Prostate gland (tissue), 2 donors: ENCODE results near the gene ABCC3. TPM values are rescaled to one million over a fixed set of nuclear protein-coding genes. Genes with fewer than 3 reads are reported as not detected.

Source experiments
- DNase-seq: peaks from one replicate; pipeline ENCODE4 v3.0.0-alpha.2; 2019; ENCODE audit warnings: low spot score
- H3K27ac ChIP-seq, 2 donors: fragments of 200-600 bp; sonication (generic); 2 replicates each; pipeline ENCODE4 v1.5.1; 2017 to 2019
- H3K27me3 ChIP-seq: fragments of 200-600 bp; sonication (generic); replicated peaks from 2 replicates; pipeline ENCODE4 v1.5.1; 2019; ENCODE audit not compliant: insufficient read depth
- H3K36me3 ChIP-seq, 2 donors: fragments of 200-600 bp; sonication (generic); 1 replicate in 1 of 2; 2 replicates in 1 of 2; pipeline versions ENCODE4 v1.5.1 to v1.8.1; 2017 to 2019
- H3K4me1 ChIP-seq: fragments of 200-600 bp; sonication (generic); replicated peaks from 2 replicates; pipeline ENCODE4 v1.5.1; 2019
- H3K4me3 ChIP-seq, 2 donors: fragments of 200-600 bp; sonication (generic); 2 replicates each; pipeline ENCODE4 v1.5.1; 2017 to 2019
- H3K9me3 ChIP-seq: fragments of 200-600 bp; sonication (generic); 2 replicates; pipeline ENCODE4 v1.5.1; 2017
- CTCF ChIP-seq, 4 experiments: fragments of 200-600 bp in 2 of 4; fragments of 450-650 bp in 2 of 4; sonication (generic) in 2 of 4; IDR thresholded peaks; 1 replicate in 3 of 4; 2 replicates in 1 of 4; pipeline ENCODE4 v1.5.1; 2016 to 2019; ENCODE audit warnings: antibody characterized with exemption in 4 of 4, mild to moderate bottlenecking in 2 of 4, moderate library complexity in 2 of 4
- POLR2A ChIP-seq: fragments of 450-650 bp; IDR thresholded peaks from one replicate; pipeline ENCODE4 v1.6.1; 2016; ENCODE audit warnings: antibody characterized with exemption, mild to moderate bottlenecking
- POLR2AphosphoS5 ChIP-seq: sonication (generic); formaldehyde crosslinking; IDR thresholded peaks from one replicate; pipeline ENCODE4 v1.6.1; 2017; ENCODE audit warnings: antibody characterized with exemption
- WGBS: methylation state at CpG from one replicate; pipeline ENCODE4 v1.1.5; 2018; 5-methylcytosine and 5-hydroxymethylcytosine counted together
- intact Hi-C: fragments of 100-400 bp; cut with DNase I; formaldehyde crosslinking; loops from one replicate; pipeline ENCODE4 v1.14.2; 2022
- total RNA-seq, 2 donors: library from RNA; depleted of rRNA; stranded (reverse); fragments of >200 nt; gene quantifications; one replicate each; pipeline ENCODE4 v1.1.0, GENCODE V29; 2016

ABCC3 gene
- total RNA-seq, 2 donors from 2014 or later: 65.9 to 66.1 TPM

GRCh38 chr17:50662632-50663225 is 28.0 kb downstream of the ABCC3 start:
- no peak for DNase-seq

GRCh38 chr17:50663812-50664374 is 29.2 kb downstream of the ABCC3 start:
- Histone ChIP-seq H3K4me1 (peaks cover 19% of the 10 kb centered on the region), H3K27ac (no peak overlapping the region), H3K27me3 (no peaks in the 10 kb centered on the region), H3K9me3 (no peaks in the 10 kb centered on the region), H3K4me3 (no peak overlapping the region), H3K36me3 (no peaks in the 10 kb centered on the region)
- no peak for TF ChIP-seq POLR2AphosphoS5
- 91% methylated on average over 10 of the region's 10 CpGs for WGBS
- intact Hi-C loops: no loop called here
- no peak for DNase-seq

More at GRCh38 chr17:50662632-50663225, 28.0 kb downstream of the ABCC3 start:
- Histone ChIP-seq H3K4me1 (peaks cover 19% of the 10 kb centered on the region), H3K4me3 (no peak overlapping the region), H3K27ac (no peak overlapping the region), H3K9me3 (no peaks in the 10 kb centered on the region), H3K36me3 (no peaks in the 10 kb centered on the region), H3K27me3 (no peaks in the 10 kb centered on the region)
- TF ChIP-seq CTCF (IDR thresholded peaks at IDR 0.05) (no peak), POLR2AphosphoS5 (no peak), POLR2A (no peak)
- intact Hi-C loops: no loop called here
- WGBS: 96% methylated on average over 9 of the region's 9 CpGs

- Histone ChIP-seq H3K4me1 (peaks cover 19% of the 10 kb centered on the region), H3K36me3 (no peaks in the 10 kb centered on the region), H3K27ac (no peak overlapping the region), H3K4me3 (no peak overlapping the region), H3K27me3 (no peaks in the 10 kb centered on the region), H3K9me3 (no peaks in the 10 kb centered on the region)
- no peak for DNase-seq
- TF ChIP-seq POLR2A (no peak), POLR2AphosphoS5 (no peak), CTCF (IDR thresholded peaks at IDR 0.05) (no peak)
- 91% methylated on average over 12 of the region's 12 CpGs for WGBS
- intact Hi-C loops: no loop called here
Observed at GRCh38 chr17:50664788-50665458, 30.2 kb downstream of the ABCC3 start.

- no peak overlapping the region for H3K27ac ChIP-seq
- H3K4me1 ChIP-seq: peaks cover 11% of the 10 kb centered on the region
- no peaks in the 10 kb centered on the region for H3K27me3 ChIP-seq
- no peak for TF ChIP-seq POLR2A
- no peak for TF ChIP-seq POLR2AphosphoS5
- TF ChIP-seq CTCF (IDR thresholded peaks at IDR 0.05): no peak
- intact Hi-C loops: no loop called here
- no peaks in the 10 kb centered on the region for H3K9me3 ChIP-seq
- no peak for DNase-seq
- H3K4me3 ChIP-seq: no peak overlapping the region
- H3K36me3 ChIP-seq: no peaks in the 10 kb centered on the region
- 88% methylated on average over 5 of the region's 5 CpGs for WGBS
Observed at GRCh38 chr17:50665838-50666237, 31.2 kb downstream of the ABCC3 start.

- Histone ChIP-seq H3K36me3 (no peaks in the 10 kb centered on the region), H3K4me1 (peaks cover 8% of the 10 kb centered on the region), H3K27ac (no peak overlapping the region), H3K9me3 (no peaks in the 10 kb centered on the region), H3K4me3 (no peak overlapping the region), H3K27me3 (no peaks in the 10 kb centered on the region)
- intact Hi-C loops: no loop called here
- 93% methylated on average over 8 of the region's 8 CpGs for WGBS
- DNase-seq: no peak
- TF ChIP-seq POLR2AphosphoS5 (no peak), CTCF (IDR thresholded peaks at IDR 0.05) (no peak), POLR2A (no peak)
Observed at GRCh38 chr17:50666316-50666715, 31.6 kb downstream of the ABCC3 start.
